MCF 10A (cell line): ENCODE data around the gene FAM131C. TPM values are rescaled to one million over a fixed set of nuclear protein-coding genes. Genes with fewer than 3 reads are reported as not detected.
A peak's percentile ranks its signal among the peaks of the same experiment; 100 is the strongest.

Source experiments
- BruUV-seq: library from RNA; stranded (reverse); fragments of 400-500 nt; replicated peaks from 2 replicates; lab custom pipeline; 2021; lab: Mats Ljungman, UMichigan
- CTCF ChIA-PET: fragments of 300-600 bp; sonication (Branson Sonifier 250); formaldehyde crosslinking; extraction: SDS; loops from one replicate; lab custom pipeline; 2021; ENCODE audit warnings: antibody characterized with exemption, inconsistent platforms; lab: Yijun Ruan, JAX
- POLR2A ChIA-PET: fragments of 300-600, 350-650 bp; sonication (Branson Sonifier 250); formaldehyde crosslinking; extraction: SDS; loops from one replicate; lab custom pipeline; 2020; ENCODE audit warnings: antibody characterized with exemption, inconsistent platforms; lab: Yijun Ruan, JAX
- DNase-seq: peaks from one replicate; pipeline ENCODE4 v3.0.0-alpha.2; 2018; ENCODE audit not compliant: unreplicated experiment
- H3K27ac Mint-ChIP-seq: one replicate; pipeline ENCODE4 v1.8.0; 2022; ENCODE audit warnings: mild to moderate bottlenecking, low read depth, mixed read lengths; ENCODE audit not compliant: unreplicated experiment
- H3K27me3 Mint-ChIP-seq: one replicate; pipeline ENCODE4 v1.8.0; 2022; ENCODE audit warnings: mixed read lengths; ENCODE audit not compliant: insufficient read depth, unreplicated experiment
- H3K36me3 Mint-ChIP-seq: one replicate; pipeline ENCODE4 v1.8.0; 2022; ENCODE audit warnings: mild to moderate bottlenecking, moderate library complexity, mixed read lengths; ENCODE audit not compliant: insufficient read depth, unreplicated experiment
- H3K4me1 Mint-ChIP-seq: one replicate; pipeline ENCODE4 v1.8.0; 2022; ENCODE audit warnings: mixed read lengths; ENCODE audit not compliant: insufficient read depth, unreplicated experiment
- H3K4me3 Mint-ChIP-seq: one replicate; pipeline ENCODE4 v1.8.0; 2022; ENCODE audit warnings: mild to moderate bottlenecking, moderate library complexity, mixed read lengths; ENCODE audit not compliant: unreplicated experiment
- H3K9me3 Mint-ChIP-seq: one replicate; pipeline ENCODE4 v1.8.0; 2022; ENCODE audit warnings: mixed read lengths; ENCODE audit not compliant: unreplicated experiment
- CTCF ChIP-seq: fragments of 200-600 bp; IDR thresholded peaks from one replicate; pipeline ENCODE4 v1.8.0; 2022; ENCODE audit warnings: antibody characterized with exemption, mild to moderate bottlenecking; ENCODE audit not compliant: unreplicated experiment
- intact Hi-C: fragments of 100-400 bp; cut with micrococcal nuclease; formaldehyde crosslinking; loops from 2 replicates; pipeline ENCODE4 v1.14.1; 2022
- total RNA-seq: library from RNA; stranded (reverse); gene quantifications from 2 replicates; pipeline ENCODE4 v1.2.3, GENCODE V29; 2022

Gene FAM131C
- total RNA-seq, 1 experiment from 2014 or later = not detected

GRCh38 chr1:16093611-16094010 is 20.2 kb upstream of the FAM131C start:
- CTCF ChIA-PET = interaction anchor here (3.4 kb wide), 1 partner anchor 11 kb away, joined by 23 read pairs; no protein-coding TSS in a partner anchor
- intact Hi-C loops = no loop called here
- POLR2A ChIA-PET = interaction anchor here (0.9 to 1.4 kb wide), 2 partner anchors 10 to 16 kb away, joined by 3 to 9 read pairs; no protein-coding TSS in a partner anchor
- Mint-ChIP-seq H3K36me3 (peaks cover 5% of the 10 kb centered on the region), H3K27me3 (peaks cover 25% of the 10 kb centered on the region), H3K27ac (no peak overlapping the region), H3K4me1 (peaks cover 6% of the 10 kb centered on the region), H3K9me3 (no peaks in the 10 kb centered on the region), H3K4me3 (no peak overlapping the region)
- DNase-seq = no peak
- no peak for TF ChIP-seq CTCF
- BruUV-seq = no TSS peak

- DNase-seq = no peak
- ChIA-PET POLR2A (interaction anchor here (0.6 to 1.4 kb wide), 3 partner anchors 11 to 93 kb away, joined by 3 to 9 read pairs (median 3); no protein-coding TSS in a partner anchor), CTCF (interaction anchor here (0.6 to 3.4 kb wide), 2 partner anchors 11 to 192 kb away, joined by 3 to 23 read pairs; no protein-coding TSS in a partner anchor)
- intact Hi-C loops = no loop called here
- peaks cover 25% of the 10 kb centered on the region for H3K27me3 Mint-ChIP-seq
- H3K4me1 Mint-ChIP-seq = peaks cover 6% of the 10 kb centered on the region
- no TSS peak for BruUV-seq
- H3K9me3 Mint-ChIP-seq = no peaks in the 10 kb centered on the region
- no peak overlapping the region for H3K27ac Mint-ChIP-seq
- H3K4me3 Mint-ChIP-seq = no peak overlapping the region
- H3K36me3 Mint-ChIP-seq = peaks cover 5% of the 10 kb centered on the region
- TF ChIP-seq CTCF = no peak
Measured at GRCh38 chr1:16092923-16093511, 19.6 kb upstream of the FAM131C start.

- intact Hi-C loops = no loop called here
- Mint-ChIP-seq H3K27ac (no peak overlapping the region), H3K36me3 (peaks cover 5% of the 10 kb centered on the region), H3K4me1 (peaks cover 6% of the 10 kb centered on the region), H3K4me3 (no peak overlapping the region), H3K27me3 (peaks cover 25% of the 10 kb centered on the region), H3K9me3 (no peaks in the 10 kb centered on the region)
- CTCF ChIA-PET = interaction anchor here (0.6 to 3.4 kb wide), 3 partner anchors 10 to 193 kb away, joined by 3 to 23 read pairs (median 5); no protein-coding TSS in a partner anchor
- BruUV-seq = no TSS peak
- TF ChIP-seq CTCF = no peak
- POLR2A ChIA-PET = interaction anchor here (0.6 to 1.7 kb wide), 3 partner anchors 12 to 94 kb away, joined by 3 to 4 read pairs (median 4); no protein-coding TSS in a partner anchor
- no peak for DNase-seq
Measured at GRCh38 chr1:16092097-16092922, 18.9 kb upstream of the FAM131C start.

- POLR2A ChIA-PET = interaction anchor here (0.6 to 1.7 kb wide), 4 partner anchors 13 to 359 kb away, joined by 3 to 4 read pairs (median 4); no protein-coding TSS in a partner anchor
- intact Hi-C loops = no loop called here
- Mint-ChIP-seq H3K4me1 (peaks cover 6% of the 10 kb centered on the region), H3K4me3 (no peak overlapping the region), H3K27ac (no peak overlapping the region), H3K27me3 (peaks cover 18% of the 10 kb centered on the region), H3K36me3 (peaks cover 5% of the 10 kb centered on the region), H3K9me3 (no peaks in the 10 kb centered on the region)
- DNase-seq = peak; percentile 82
- CTCF ChIA-PET = interaction anchor here (0.6 to 3.4 kb wide), 3 partner anchors 9 to 96 kb away, joined by 3 to 23 read pairs (median 5); no protein-coding TSS in a partner anchor
- no peak for TF ChIP-seq CTCF
- BruUV-seq = no TSS peak
Measured at GRCh38 chr1:16091296-16091695, 17.8 kb upstream of the FAM131C start.
